A549 (cell line): ENCODE data around the gene CSTF1. TPM values are rescaled to one million over a fixed set of nuclear protein-coding genes. Genes with fewer than 3 reads are reported as not detected.

Experiments
- ATAC-seq, 2 experiments: fragments of 200-7000 bp in 1 of 2; fragments of >200 bp in 1 of 2; cut with Nextera tagmentation in 1 of 2; cut with Tn5 transposase in 1 of 2; 3 replicates each; pipeline versions ENCODE4 v1.8.0 to v1.9.1; 2018 to 2020; ENCODE audit warnings: mild to moderate bottlenecking in 1 of 2, moderate library complexity in 1 of 2
- CTCF ChIA-PET: fragments of 300-600 bp; sonication (Branson Sonifier 250); formaldehyde crosslinking; extraction: SDS; loops from one replicate; lab custom pipeline; 2021; ENCODE audit warnings: antibody characterized with exemption, inconsistent platforms; lab: Yijun Ruan, JAX
- POLR2A ChIA-PET: fragments of 350-600 bp; formaldehyde crosslinking; extraction: SDS; loops from one replicate; lab custom pipeline; 2021; ENCODE audit warnings: antibody characterized with exemption, inconsistent platforms; lab: Yijun Ruan, JAX
- DNase-seq, 2 experiments: peaks; one replicate each; pipeline versions ENCODE4 v3.0.0 to v3.0.0-alpha.2; 2011 to 2016; ENCODE audit warnings: low read depth in 1 of 2, low spot score in 1 of 2
- FAIRE-seq: peaks from 2 replicates; lab custom pipeline; 2011; peaks lifted over from hg19 to GRCh38; lab: Jason Lieb, UNC
- H3K27ac ChIP-seq, 2 experiments: fragments of >200 bp; sonication (Bioruptor Twin); formaldehyde crosslinking; 3 replicates each; pipeline ENCODE4 v1.5.1; 2016 to 2017
- H3K4me1 ChIP-seq: fragments of >200 bp; sonication (Bioruptor Twin); formaldehyde crosslinking; 3 replicates; pipeline ENCODE4 v1.6.1; 2016
- H3K4me2 ChIP-seq: fragments of >200 bp; sonication (Bioruptor Twin); formaldehyde crosslinking; 3 replicates; pipeline ENCODE4 v1.6.1; 2016
- H3K4me3 ChIP-seq: fragments of >200 bp; sonication (Bioruptor Twin); formaldehyde crosslinking; 3 replicates; pipeline ENCODE4 v1.5.1; 2016
- H3K9me3 ChIP-seq: fragments of >200 bp; sonication (Bioruptor Twin); formaldehyde crosslinking; 3 replicates; pipeline ENCODE4 v1.6.1; 2016
- BCL3 ChIP-seq: fragments of >200 bp; sonication (Bioruptor Twin); formaldehyde crosslinking; IDR thresholded peaks from 3 replicates; pipeline ENCODE4 v1.6.1; 2016
- EHF ChIP-seq: fragments of 250-450 bp; sonication (Bioruptor Pico); IDR thresholded peaks from 2 replicates; pipeline ENCODE4 v1.5.0; 2020; ENCODE audit warnings: mild to moderate bottlenecking
- EHMT2 ChIP-seq: fragments of 200-600 bp; sonication (generic); IDR thresholded peaks from 2 replicates; pipeline ENCODE4 v1.6.1; 2016; ENCODE audit warnings: antibody characterized with exemption, low read depth, mild to moderate bottlenecking, moderate library complexity
- HES2 ChIP-seq: fragments of >200 bp; sonication (Bioruptor Twin); formaldehyde crosslinking; IDR thresholded peaks from 2 replicates; pipeline ENCODE4 v1.6.1; 2016
- HEYL ChIP-seq: fragments of 250-450 bp; sonication (Bioruptor Pico); IDR thresholded peaks from 2 replicates; pipeline ENCODE4 v1.8.0; 2021; ENCODE audit warnings: mild to moderate bottlenecking, moderate library complexity
- HOXB13 ChIP-seq: fragments of 250-450 bp; sonication (Bioruptor Pico); IDR thresholded peaks from 2 replicates; pipeline ENCODE4 v1.5.0; 2020; ENCODE audit warnings: low read depth, mild to moderate bottlenecking, moderate library complexity
- HOXB5 ChIP-seq: fragments of 250-450 bp; sonication (Bioruptor Pico); IDR thresholded peaks from 2 replicates; pipeline ENCODE4 v1.5.0; 2020; ENCODE audit warnings: mild to moderate bottlenecking, moderate library complexity
- JUN ChIP-seq, 2 experiments: fragments of >200 bp; sonication (Bioruptor Twin); formaldehyde crosslinking; IDR thresholded peaks; 2 replicates in 1 of 2; 3 replicates in 1 of 2; pipeline ENCODE4 v1.6.1; 2016 to 2017
- MAZ ChIP-seq: fragments of 150-350 bp; IDR thresholded peaks from 2 replicates; pipeline ENCODE4 v1.6.1; 2014; ENCODE audit warnings: antibody characterized with exemption, low read depth, low read length, borderline replicate concordance
- MYC ChIP-seq: IDR thresholded peaks from 2 replicates; pipeline ENCODE4 v1.6.1; 2012; ENCODE audit warnings: mild to moderate bottlenecking, inconsistent platforms, low read length, improper control_type of control experiment, borderline replicate concordance
- POLR2AphosphoS2 ChIP-seq: conservative IDR thresholded peaks from 2 replicates; pipeline ENCODE4 v1.6.1; 2012; ENCODE audit warnings: low read length, improper control_type of control experiment, inconsistent platforms
- RFX5 ChIP-seq: fragments of 450-650 bp; IDR thresholded peaks from 2 replicates; pipeline ENCODE4 v1.7.1; 2014; ENCODE audit warnings: antibody characterized with exemption, mild to moderate bottlenecking, moderate library complexity
- TFCP2L1 ChIP-seq: fragments of 250-450 bp; sonication (Bioruptor Pico); IDR thresholded peaks from 2 replicates; pipeline ENCODE4 v1.5.0; 2021; ENCODE audit warnings: mild to moderate bottlenecking
- USF2 ChIP-seq: fragments of 450-650 bp; IDR thresholded peaks from 2 replicates; pipeline ENCODE4 v1.6.1; 2014; ENCODE audit warnings: antibody characterized with exemption
- ZNF302 ChIP-seq: fragments of 250-450 bp; sonication (Bioruptor Pico); IDR thresholded peaks from 2 replicates; pipeline ENCODE4 v1.9.0; 2021; ENCODE audit warnings: inconsistent platforms, mild to moderate bottlenecking, moderate library complexity
- WGBS: methylation state at CpG from one replicate; pipeline ENCODE4 v1.1.6; 2017; ENCODE audit errors: missing lambda C conversion rate; 5-methylcytosine and 5-hydroxymethylcytosine counted together
- polyA plus RNA-seq, 4 experiments: library from polyadenylated mRNA; depleted of rRNA in 3 of 4; stranded (reverse); fragments of >200 nt; fragmentation: RNase III in 1 of 4; extraction: RNeasy Plus Mini Kit Qiagen cat#74134 plus additional on column Dnase treatment in 1 of 4; gene quantifications; 2 replicates in 3 of 4; 3 replicates in 1 of 4; pipeline ENCODE4 v1.2.3, GENCODE V29; 2011 to 2017
- TF ChIP-seq, protein P1 (sequence below): fragments of 200-600 bp; sonication (generic); IDR thresholded peaks from 2 replicates; pipeline ENCODE4 v1.6.1; 2016; ENCODE audit warnings: antibody characterized with exemption, mild to moderate bottlenecking, moderate library complexity
- TF ChIP-seq, protein P2 (sequence below): fragments of >200 bp; sonication (Bioruptor Twin); formaldehyde crosslinking; IDR thresholded peaks from 3 replicates; pipeline ENCODE4 v1.5.1; 2016
- TF ChIP-seq, protein P3 (sequence below): fragments of 250-450 bp; sonication (Bioruptor Pico); IDR thresholded peaks from 2 replicates; pipeline ENCODE4 v1.5.0; 2020; ENCODE audit warnings: low read depth, mild to moderate bottlenecking, moderate library complexity
- TF ChIP-seq, protein P4 (sequence below): IDR thresholded peaks from 2 replicates; pipeline ENCODE4 v1.6.1; 2012

CSTF1 gene
- polyA plus RNA-seq, 2 of the 4 experiments (the other 2 are of a cell fraction), result 40.9 to 79.9 TPM

DNA sequence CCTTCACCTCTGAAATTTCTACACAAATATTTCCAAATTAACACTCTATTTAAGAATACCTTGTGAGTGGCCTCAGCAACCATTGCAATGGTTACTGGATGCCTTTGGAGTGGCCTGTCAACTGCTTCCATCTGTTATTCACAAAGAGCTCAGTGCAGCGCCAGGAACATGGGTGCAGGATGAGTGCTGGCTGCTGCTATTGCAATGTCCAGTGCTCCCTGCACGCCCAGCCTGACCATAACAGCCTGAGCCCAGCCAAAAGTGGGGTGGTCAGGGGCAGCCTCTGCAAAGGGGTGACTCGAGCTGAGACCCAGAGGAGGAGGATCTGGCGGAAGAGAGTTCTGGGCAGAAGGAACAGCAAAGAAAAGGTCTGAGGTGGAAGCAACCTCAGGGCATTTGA, 38.0 kb downstream of the CSTF1 start (continued):
- TF ChIP-seq, protein P1, sequence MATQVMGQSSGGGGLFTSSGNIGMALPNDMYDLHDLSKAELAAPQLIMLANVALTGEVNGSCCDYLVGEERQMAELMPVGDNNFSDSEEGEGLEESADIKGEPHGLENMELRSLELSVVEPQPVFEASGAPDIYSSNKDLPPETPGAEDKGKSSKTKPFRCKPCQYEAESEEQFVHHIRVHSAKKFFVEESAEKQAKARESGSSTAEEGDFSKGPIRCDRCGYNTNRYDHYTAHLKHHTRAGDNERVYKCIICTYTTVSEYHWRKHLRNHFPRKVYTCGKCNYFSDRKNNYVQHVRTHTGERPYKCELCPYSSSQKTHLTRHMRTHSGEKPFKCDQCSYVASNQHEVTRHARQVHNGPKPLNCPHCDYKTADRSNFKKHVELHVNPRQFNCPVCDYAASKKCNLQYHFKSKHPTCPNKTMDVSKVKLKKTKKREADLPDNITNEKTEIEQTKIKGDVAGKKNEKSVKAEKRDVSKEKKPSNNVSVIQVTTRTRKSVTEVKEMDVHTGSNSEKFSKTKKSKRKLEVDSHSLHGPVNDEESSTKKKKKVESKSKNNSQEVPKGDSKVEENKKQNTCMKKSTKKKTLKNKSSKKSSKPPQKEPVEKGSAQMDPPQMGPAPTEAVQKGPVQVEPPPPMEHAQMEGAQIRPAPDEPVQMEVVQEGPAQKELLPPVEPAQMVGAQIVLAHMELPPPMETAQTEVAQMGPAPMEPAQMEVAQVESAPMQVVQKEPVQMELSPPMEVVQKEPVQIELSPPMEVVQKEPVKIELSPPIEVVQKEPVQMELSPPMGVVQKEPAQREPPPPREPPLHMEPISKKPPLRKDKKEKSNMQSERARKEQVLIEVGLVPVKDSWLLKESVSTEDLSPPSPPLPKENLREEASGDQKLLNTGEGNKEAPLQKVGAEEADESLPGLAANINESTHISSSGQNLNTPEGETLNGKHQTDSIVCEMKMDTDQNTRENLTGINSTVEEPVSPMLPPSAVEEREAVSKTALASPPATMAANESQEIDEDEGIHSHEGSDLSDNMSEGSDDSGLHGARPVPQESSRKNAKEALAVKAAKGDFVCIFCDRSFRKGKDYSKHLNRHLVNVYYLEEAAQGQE, result no peak
- TF ChIP-seq, protein P2, sequence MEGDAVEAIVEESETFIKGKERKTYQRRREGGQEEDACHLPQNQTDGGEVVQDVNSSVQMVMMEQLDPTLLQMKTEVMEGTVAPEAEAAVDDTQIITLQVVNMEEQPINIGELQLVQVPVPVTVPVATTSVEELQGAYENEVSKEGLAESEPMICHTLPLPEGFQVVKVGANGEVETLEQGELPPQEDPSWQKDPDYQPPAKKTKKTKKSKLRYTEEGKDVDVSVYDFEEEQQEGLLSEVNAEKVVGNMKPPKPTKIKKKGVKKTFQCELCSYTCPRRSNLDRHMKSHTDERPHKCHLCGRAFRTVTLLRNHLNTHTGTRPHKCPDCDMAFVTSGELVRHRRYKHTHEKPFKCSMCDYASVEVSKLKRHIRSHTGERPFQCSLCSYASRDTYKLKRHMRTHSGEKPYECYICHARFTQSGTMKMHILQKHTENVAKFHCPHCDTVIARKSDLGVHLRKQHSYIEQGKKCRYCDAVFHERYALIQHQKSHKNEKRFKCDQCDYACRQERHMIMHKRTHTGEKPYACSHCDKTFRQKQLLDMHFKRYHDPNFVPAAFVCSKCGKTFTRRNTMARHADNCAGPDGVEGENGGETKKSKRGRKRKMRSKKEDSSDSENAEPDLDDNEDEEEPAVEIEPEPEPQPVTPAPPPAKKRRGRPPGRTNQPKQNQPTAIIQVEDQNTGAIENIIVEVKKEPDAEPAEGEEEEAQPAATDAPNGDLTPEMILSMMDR, result no peak
- TF ChIP-seq EHF, result no peak

DNA sequence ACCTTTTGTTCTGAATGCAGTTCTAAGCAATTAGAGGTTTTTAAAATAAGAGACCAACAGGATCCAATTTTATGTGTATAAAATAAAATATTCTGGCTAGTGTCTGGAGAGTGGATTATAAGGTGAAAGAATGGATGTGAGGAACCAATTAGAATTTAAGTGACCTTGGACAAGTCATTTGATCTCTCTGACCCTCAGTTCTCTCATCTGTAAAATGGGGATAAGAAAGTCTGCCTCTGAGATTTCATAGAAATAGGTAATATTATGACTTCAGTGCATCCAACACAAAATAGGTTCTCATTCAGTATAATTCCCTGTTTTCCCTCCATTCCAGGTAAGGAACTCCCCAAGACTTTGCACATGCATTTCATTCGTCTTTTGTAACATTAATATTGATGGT, 38.5 kb downstream of the CSTF1 start:
- FAIRE-seq (no peak), DNase-seq (no peak), ATAC-seq (no peak)
- CTCF ChIA-PET, result interaction anchor here (1.0 kb wide), 1 partner anchor 36 kb away, joined by 3 read pairs; no protein-coding TSS in a partner anchor
- Histone ChIP-seq H3K9me3 (no peaks in the 10 kb centered on the region), H3K4me2 (no peak overlapping the region), H3K4me1 (no peaks in the 10 kb centered on the region), H3K4me3 (no peak overlapping the region), H3K27ac (no peak overlapping the region)
- WGBS, result 22% methylated on average over 1 of the region's 1 CpG
- no peak for TF ChIP-seq MYC
- no peak for TF ChIP-seq HOXB13 (CRISPR knock-in tag)
- TF ChIP-seq EHF, result no peak
- no peak for TF ChIP-seq HOXB5 (CRISPR knock-in tag)
- TF ChIP-seq HES2, result no peak
- TF ChIP-seq, protein P3, sequence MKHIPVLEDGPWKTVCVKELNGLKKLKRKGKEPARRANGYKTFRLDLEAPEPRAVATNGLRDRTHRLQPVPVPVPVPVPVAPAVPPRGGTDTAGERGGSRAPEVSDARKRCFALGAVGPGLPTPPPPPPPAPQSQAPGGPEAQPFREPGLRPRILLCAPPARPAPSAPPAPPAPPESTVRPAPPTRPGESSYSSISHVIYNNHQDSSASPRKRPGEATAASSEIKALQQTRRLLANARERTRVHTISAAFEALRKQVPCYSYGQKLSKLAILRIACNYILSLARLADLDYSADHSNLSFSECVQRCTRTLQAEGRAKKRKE, result no peak
- TF ChIP-seq ZNF302 (CRISPR knock-in tag), result no peak
- TF ChIP-seq, protein P2, result no peak
- no peak for TF ChIP-seq MAZ
- no peak for TF ChIP-seq TFCP2L1 (CRISPR knock-in tag)
- no peak for TF ChIP-seq JUN (IDR thresholded peaks at IDR 0.05)
- TF ChIP-seq RFX5, result no peak
- no peak for TF ChIP-seq EHMT2
- TF ChIP-seq, protein P4, sequence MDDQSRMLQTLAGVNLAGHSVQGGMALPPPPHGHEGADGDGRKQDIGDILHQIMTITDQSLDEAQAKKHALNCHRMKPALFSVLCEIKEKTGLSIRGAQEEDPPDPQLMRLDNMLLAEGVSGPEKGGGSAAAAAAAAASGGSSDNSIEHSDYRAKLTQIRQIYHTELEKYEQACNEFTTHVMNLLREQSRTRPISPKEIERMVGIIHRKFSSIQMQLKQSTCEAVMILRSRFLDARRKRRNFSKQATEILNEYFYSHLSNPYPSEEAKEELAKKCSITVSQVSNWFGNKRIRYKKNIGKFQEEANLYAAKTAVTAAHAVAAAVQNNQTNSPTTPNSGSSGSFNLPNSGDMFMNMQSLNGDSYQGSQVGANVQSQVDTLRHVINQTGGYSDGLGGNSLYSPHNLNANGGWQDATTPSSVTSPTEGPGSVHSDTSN, result no peak
- no peak for TF ChIP-seq BCL3
- TF ChIP-seq HEYL, result no peak
- TF ChIP-seq POLR2AphosphoS2, result no peak
- no peak for TF ChIP-seq USF2
- POLR2A ChIA-PET, result no interaction called here
